Measurements from ENCODE around the gene NOVA2. TPM values are rescaled to one million over a fixed set of nuclear protein-coding genes. Genes with fewer than 3 reads are reported as not detected.

Gene NOVA2
- total RNA-seq, 1 experiment from 2014 or later: not detected

- H3K27me3 ChIP-seq (replicated peaks): no peaks in the 10 kb centered on the region
- no peak for DNase-seq (ENCODE audit: low read depth in 1 of 2, low spot score in 2 of 2)
- H3K4me3 ChIP-seq: no peak overlapping the region
Measured at GRCh38 chr19:46015687-46016425, 42.2 kb upstream of the NOVA2 start.

GRCh38 chr19:46014941-46015686, 41.4 kb upstream of the NOVA2 start:
- Histone ChIP-seq H3K9me3 (replicated peaks) (no peaks in the 10 kb centered on the region), H3K27ac (no peak overlapping the region), H3K36me3 (peaks cover 3% of the 10 kb centered on the region; the same call in 1 of the 2 replicates), H3K27me3 (replicated peaks) (no peaks in the 10 kb centered on the region), H3K4me3 (no peak overlapping the region), H3K4me1 (replicated peaks) (peaks cover 5% of the 10 kb centered on the region)
- DNase-seq (ENCODE audit: low read depth in 1 of 2, low spot score in 2 of 2): no peak

More at GRCh38 chr19:46015687-46016425, 42.2 kb upstream of the NOVA2 start:
- Histone ChIP-seq H3K27ac (no peak overlapping the region), H3K9me3 (replicated peaks) (no peaks in the 10 kb centered on the region), H3K4me1 (replicated peaks) (peaks cover 5% of the 10 kb centered on the region), H3K36me3 (peaks cover 3% of the 10 kb centered on the region; the same call in 1 of the 2 replicates)

- Histone ChIP-seq H3K27me3 (replicated peaks) (no peaks in the 10 kb centered on the region), H3K4me1 (replicated peaks) (peaks cover 5% of the 10 kb centered on the region), H3K9me3 (replicated peaks) (no peaks in the 10 kb centered on the region), H3K4me3 (no peak overlapping the region), H3K36me3 (peaks cover 3% of the 10 kb centered on the region; the same call in 1 of the 2 replicates), H3K27ac (no peak overlapping the region)
- no peak for DNase-seq (ENCODE audit: low read depth in 1 of 2, low spot score in 2 of 2)
Measured at GRCh38 chr19:46014534-46014933, 40.9 kb upstream of the NOVA2 start.

GRCh38 chr19:46009530-46010510, 36.2 kb upstream of the NOVA2 start:
- H3K4me3 ChIP-seq: no peak overlapping the region
- H3K27ac ChIP-seq: no peak overlapping the region
- H3K36me3 ChIP-seq: no peaks in the 10 kb centered on the region; the same call in 1 of the 2 replicates
- no peaks in the 10 kb centered on the region for H3K4me1 ChIP-seq (replicated peaks)
- H3K27me3 ChIP-seq (replicated peaks): no peaks in the 10 kb centered on the region
- peak; percentile 53 to 65 for DNase-seq (ENCODE audit: low read depth in 1 of 2, low spot score in 2 of 2)
- H3K9me3 ChIP-seq (replicated peaks): no peaks in the 10 kb centered on the region

- DNase-seq (ENCODE audit: low read depth in 1 of 2, low spot score in 2 of 2): no peak
- Histone ChIP-seq H3K27ac (no peak overlapping the region), H3K27me3 (replicated peaks) (no peaks in the 10 kb centered on the region), H3K9me3 (replicated peaks) (no peaks in the 10 kb centered on the region), H3K4me1 (replicated peaks) (no peaks in the 10 kb centered on the region), H3K4me3 (no peak overlapping the region), H3K36me3 (peaks cover 4% of the 10 kb centered on the region; the same call in 1 of the 2 replicates)
Measured at GRCh38 chr19:46006411-46006810, 32.7 kb upstream of the NOVA2 start.

GRCh38 chr19:46002678-46003275, 29.1 kb upstream of the NOVA2 start:
- no peaks in the 10 kb centered on the region for H3K9me3 ChIP-seq (replicated peaks)
- no peaks in the 10 kb centered on the region for H3K4me1 ChIP-seq (replicated peaks)
- no peak overlapping the region for H3K4me3 ChIP-seq
- no peaks in the 10 kb centered on the region for H3K27me3 ChIP-seq (replicated peaks)
- no peak for DNase-seq (ENCODE audit: low read depth in 1 of 2, low spot score in 2 of 2)
- no peak overlapping the region for H3K27ac ChIP-seq
- H3K36me3 ChIP-seq: peaks cover 4% of the 10 kb centered on the region; the same call in 1 of the 2 replicates

GRCh38 chr19:46000491-46001246, 27.0 kb upstream of the NOVA2 start:
- DNase-seq (ENCODE audit: low read depth in 1 of 2, low spot score in 2 of 2): no peak
- H3K9me3 ChIP-seq (replicated peaks): no peaks in the 10 kb centered on the region
- no peaks in the 10 kb centered on the region for H3K27me3 ChIP-seq (replicated peaks)
- 0 out of 2 replicates have a peak, but pooled peaks cover 3% of the 10 kb centered on the region for H3K4me1 ChIP-seq (replicated peaks)
- no peak overlapping the region for H3K4me3 ChIP-seq
- H3K27ac ChIP-seq: no peak overlapping the region
- peaks cover 12% of the 10 kb centered on the region for H3K36me3 ChIP-seq

GRCh38 chr19:45999653-46000121, 26.0 kb upstream of the NOVA2 start:
- Histone ChIP-seq H3K4me1 (replicated peaks) (0 out of 2 replicates have a peak, but pooled peaks cover 3% of the 10 kb centered on the region), H3K9me3 (replicated peaks) (no peaks in the 10 kb centered on the region), H3K27me3 (replicated peaks) (no peaks in the 10 kb centered on the region), H3K27ac (no peak overlapping the region), H3K4me3 (no peak overlapping the region), H3K36me3 (peaks cover 12% of the 10 kb centered on the region)
- DNase-seq (ENCODE audit: low read depth in 1 of 2, low spot score in 2 of 2): no peak

GRCh38 chr19:45998834-45999233, 25.2 kb upstream of the NOVA2 start:
- Histone ChIP-seq H3K4me3 (no peak overlapping the region), H3K36me3 (peaks cover 8% of the 10 kb centered on the region), H3K27ac (no peak overlapping the region), H3K4me1 (replicated peaks) (0 out of 2 replicates have a peak, but pooled peaks cover 3% of the 10 kb centered on the region), H3K9me3 (replicated peaks) (no peaks in the 10 kb centered on the region), H3K27me3 (replicated peaks) (no peaks in the 10 kb centered on the region)
- DNase-seq (ENCODE audit: low read depth in 1 of 2, low spot score in 2 of 2): no peak

- Histone ChIP-seq H3K4me1 (replicated peaks) (0 out of 2 replicates have a peak, but pooled peaks cover 3% of the 10 kb centered on the region), H3K36me3 (peaks cover 8% of the 10 kb centered on the region), H3K4me3 (no peak overlapping the region), H3K27me3 (replicated peaks) (no peaks in the 10 kb centered on the region), H3K27ac (no peak overlapping the region), H3K9me3 (replicated peaks) (no peaks in the 10 kb centered on the region)
- DNase-seq (ENCODE audit: low read depth in 1 of 2, low spot score in 2 of 2): no peak
Measured at GRCh38 chr19:45996933-45997332, 23.3 kb upstream of the NOVA2 start.

- Histone ChIP-seq H3K4me1 (replicated peaks) (0 out of 2 replicates have a peak, but pooled peaks cover 3% of the 10 kb centered on the region), H3K9me3 (replicated peaks) (no peaks in the 10 kb centered on the region), H3K27me3 (replicated peaks) (no peaks in the 10 kb centered on the region), H3K27ac (peak overlapping the region; percentile 54), H3K4me3 (peak overlapping the region; percentile 63), H3K36me3 (peaks cover 8% of the 10 kb centered on the region)
- DNase-seq (ENCODE audit: low read depth in 1 of 2, low spot score in 2 of 2): no peak
Measured at GRCh38 chr19:45995715-45996385, 22.2 kb upstream of the NOVA2 start.
